Activated naive CD4-positive, alpha-beta T cell treated with anti-CD3 and anti-CD28 coated beads, Interleukin-2, amount 50 U/mL, for 16 hours (primary cell): ENCODE data around the gene TBC1D17.
A peak's percentile ranks its signal among the peaks of the same experiment; 100 is the strongest.
"Not testable (repeated sequence)": the region's sequence is repeated elsewhere in the genome, so short reads cannot be mapped to it uniquely, and the experiment has no call there.

ENCODE experiments used
- DNase-seq: peaks from one replicate; pipeline ENCODE4 v3.0.0-alpha.2; 2020

The TBC1D17 gene

DNA sequence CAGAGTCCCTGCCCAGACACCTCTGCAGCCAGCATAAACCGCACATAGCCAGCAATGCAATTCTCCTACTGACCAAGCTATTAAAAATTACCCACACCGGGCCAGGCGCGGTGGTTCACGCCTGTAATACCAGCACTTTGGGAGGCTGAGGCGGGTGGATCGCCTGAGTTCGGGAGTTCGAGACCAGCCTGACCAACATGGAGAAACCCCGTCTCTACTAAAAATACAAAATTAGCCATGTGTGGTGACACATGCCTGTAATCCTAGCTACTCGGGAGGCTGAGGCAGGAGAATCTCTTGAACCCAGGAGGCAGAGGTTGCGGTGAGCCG, 47.3 kb downstream of the TBC1D17 start:
- not testable (repeated sequence) for DNase-seq

DNA sequence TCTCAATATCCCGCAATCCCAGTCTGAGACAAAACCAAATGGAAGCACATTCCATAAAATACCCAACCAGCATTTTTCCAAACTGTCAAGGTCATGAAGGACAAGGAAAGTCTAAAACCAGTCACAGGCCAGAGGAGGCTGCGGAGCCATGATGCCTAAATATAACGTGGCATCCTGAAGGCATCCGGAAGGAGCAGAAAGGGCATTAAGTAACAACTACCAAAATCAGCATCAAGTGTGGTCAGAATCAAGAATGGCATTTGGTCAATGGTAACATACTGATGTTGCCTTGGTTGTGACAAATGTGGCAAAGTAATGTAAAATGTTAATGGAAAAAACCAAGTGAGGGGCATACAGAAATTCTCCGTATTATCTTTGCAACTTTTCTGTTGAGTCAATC, 48.0 kb downstream of the TBC1D17 start:
- no peak for DNase-seq

DNA sequence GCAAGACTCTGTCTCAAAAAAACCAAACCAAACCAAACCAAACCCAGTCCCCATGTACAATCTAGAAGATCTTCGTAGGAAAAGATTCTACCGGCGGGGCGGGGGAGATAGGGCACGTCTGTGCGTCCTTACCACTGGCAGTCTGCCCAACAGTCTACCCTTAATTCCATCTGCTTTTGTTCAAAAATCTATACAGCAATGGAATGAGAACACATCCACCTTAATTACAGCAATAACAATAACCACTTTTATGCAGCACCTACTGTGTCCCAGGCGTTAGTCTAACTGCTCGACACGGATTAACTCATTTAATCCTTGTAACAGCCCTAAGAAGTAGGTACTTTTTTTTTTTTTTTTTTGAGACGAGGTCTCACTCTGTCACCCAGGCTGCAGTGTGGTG, 49.0 kb downstream of the TBC1D17 start:
- no peak for DNase-seq

GRCh38 chr19:49927526-49928264, 50.2 kb downstream of the TBC1D17 start:
- no peak for DNase-seq

GRCh38 chr19:49929121-49929610, 51.7 kb downstream of the TBC1D17 start, which contains the start of the genes ATF5 and NUP62:
TSS of gene ATF5 (plus strand) at chr19:49929205. CDS start at chr19:49930851, 1,646 bp downstream.
TSS of gene NUP62 (minus strand) at chr19:49929504. CDS start at chr19:49909807, 19,697 bp downstream.
- peak; percentile 91 for DNase-seq

DNA sequence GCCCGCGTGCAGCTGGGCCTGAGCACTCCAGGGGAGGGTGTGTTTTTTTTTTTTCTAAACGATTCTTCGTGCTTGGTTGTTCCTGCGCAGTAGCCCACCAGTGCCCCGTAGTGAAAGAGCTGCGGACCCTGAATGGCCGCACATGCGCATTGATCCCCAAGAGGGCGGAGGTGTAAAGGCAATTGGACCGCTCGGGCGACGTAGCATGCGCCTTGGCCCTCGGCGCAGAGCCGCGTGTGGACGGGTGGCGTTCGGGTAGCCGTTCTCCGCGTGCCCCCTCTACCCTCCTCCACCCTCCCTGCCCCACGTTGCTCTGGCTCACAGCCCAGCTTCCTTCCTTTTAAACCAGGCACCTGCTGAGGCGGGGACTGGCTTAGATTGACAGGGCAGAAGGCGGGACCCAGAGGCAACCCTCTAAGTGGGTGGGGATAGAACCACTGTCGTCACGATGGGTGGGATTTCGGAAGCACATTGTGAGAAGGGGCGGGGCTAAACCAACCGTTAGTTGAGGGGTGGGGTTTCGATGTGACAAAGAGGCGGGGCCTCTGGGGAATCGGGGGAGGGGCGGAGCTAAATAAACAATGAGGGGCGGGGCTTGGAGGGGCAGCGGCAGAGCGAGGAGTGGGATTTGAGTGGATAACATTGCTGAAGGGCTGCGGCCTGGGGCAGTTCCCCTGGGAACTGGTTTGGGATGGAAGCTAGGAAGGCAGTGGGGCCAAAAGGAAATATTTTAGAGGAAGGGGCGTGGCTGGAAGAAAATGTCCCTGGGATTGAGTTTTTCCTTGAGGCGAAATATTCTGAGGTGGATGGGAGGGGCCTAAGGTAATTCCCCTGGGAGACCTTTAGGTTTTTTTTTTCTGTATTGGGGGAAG, 52.3 kb downstream of the TBC1D17 start:
- peak; percentile 92 for DNase-seq

GRCh38 chr19:49930483-49931011, 53.0 kb downstream of the TBC1D17 start:
- no peak for DNase-seq

DNA sequence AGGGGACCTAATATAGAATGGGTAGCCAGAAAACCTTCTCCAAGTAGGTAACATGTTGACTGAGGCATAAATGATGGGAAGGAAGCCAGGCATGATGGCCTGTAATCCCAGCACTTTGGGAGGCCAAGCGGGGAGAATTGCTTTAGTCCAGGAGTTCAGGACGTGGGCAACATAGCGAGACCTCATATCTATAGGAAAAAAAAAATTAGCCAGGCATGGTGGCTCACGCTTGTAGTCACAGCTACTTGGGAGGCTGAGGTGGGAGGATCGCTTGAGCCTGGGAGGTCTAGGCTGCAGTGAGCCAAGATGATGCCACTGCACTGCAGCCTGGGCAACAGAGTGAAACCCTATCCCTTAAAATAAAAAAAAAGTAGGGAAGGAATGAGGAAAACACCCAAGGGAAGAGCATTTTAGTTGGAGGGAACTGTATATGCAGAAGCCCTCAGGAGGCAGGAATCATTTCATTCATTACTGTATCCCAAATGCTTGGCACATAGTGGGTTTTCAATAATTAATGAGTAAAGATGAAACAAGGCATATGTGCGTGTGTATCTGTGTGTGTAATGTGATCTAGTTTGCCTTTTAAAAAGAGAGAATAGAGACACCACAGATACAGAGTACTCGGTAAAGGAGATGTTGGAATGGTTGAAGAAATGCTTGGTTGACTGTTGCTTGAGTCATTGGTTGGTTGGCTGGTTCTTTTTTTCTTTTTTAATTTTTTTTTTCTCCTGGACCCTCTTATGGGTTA, 54.0 kb downstream of the TBC1D17 start:
- no peak for DNase-seq

GRCh38 chr19:49932041-49932451, 54.5 kb downstream of the TBC1D17 start:
- DNase-seq = no peak

GRCh38 chr19:49932731-49933131, 55.2 kb downstream of the TBC1D17 start:
- no peak for DNase-seq

GRCh38 chr19:49933643-49934042, 56.1 kb downstream of the TBC1D17 start:
- DNase-seq = no peak

- DNase-seq = no peak
Measured at GRCh38 chr19:49936549-49936948, 59.0 kb downstream of the TBC1D17 start.

- peak; percentile 72 for DNase-seq
Measured at GRCh38 chr19:49937750-49938381, 60.4 kb downstream of the TBC1D17 start.
